22Rv1 (cell line): ENCODE data around the gene PRXL2B.

ENCODE experiments used
- H3K27ac ChIP-seq: fragments of 450-650 bp; 2 replicates; pipeline ENCODE4 v1.5.1; 2017
- ZFX ChIP-seq: fragments of 450-650 bp; IDR thresholded peaks from 2 replicates; pipeline ENCODE4 v1.6.1; 2017; ENCODE audit warnings: antibody characterized with exemption, borderline replicate concordance
- TF ChIP-seq, protein P1 (sequence below): fragments of 450-650 bp; IDR thresholded peaks from 2 replicates; pipeline ENCODE4 v1.5.1; 2017; ENCODE audit warnings: mild to moderate bottlenecking

PRXL2B gene

GRCh38 chr1:2632051-2632430 is 45.5 kb downstream of the PRXL2B start:
- H3K27ac ChIP-seq = no peak overlapping the region
- no peak for TF ChIP-seq ZFX
- TF ChIP-seq, protein P1, sequence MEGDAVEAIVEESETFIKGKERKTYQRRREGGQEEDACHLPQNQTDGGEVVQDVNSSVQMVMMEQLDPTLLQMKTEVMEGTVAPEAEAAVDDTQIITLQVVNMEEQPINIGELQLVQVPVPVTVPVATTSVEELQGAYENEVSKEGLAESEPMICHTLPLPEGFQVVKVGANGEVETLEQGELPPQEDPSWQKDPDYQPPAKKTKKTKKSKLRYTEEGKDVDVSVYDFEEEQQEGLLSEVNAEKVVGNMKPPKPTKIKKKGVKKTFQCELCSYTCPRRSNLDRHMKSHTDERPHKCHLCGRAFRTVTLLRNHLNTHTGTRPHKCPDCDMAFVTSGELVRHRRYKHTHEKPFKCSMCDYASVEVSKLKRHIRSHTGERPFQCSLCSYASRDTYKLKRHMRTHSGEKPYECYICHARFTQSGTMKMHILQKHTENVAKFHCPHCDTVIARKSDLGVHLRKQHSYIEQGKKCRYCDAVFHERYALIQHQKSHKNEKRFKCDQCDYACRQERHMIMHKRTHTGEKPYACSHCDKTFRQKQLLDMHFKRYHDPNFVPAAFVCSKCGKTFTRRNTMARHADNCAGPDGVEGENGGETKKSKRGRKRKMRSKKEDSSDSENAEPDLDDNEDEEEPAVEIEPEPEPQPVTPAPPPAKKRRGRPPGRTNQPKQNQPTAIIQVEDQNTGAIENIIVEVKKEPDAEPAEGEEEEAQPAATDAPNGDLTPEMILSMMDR = no peak

DNA sequence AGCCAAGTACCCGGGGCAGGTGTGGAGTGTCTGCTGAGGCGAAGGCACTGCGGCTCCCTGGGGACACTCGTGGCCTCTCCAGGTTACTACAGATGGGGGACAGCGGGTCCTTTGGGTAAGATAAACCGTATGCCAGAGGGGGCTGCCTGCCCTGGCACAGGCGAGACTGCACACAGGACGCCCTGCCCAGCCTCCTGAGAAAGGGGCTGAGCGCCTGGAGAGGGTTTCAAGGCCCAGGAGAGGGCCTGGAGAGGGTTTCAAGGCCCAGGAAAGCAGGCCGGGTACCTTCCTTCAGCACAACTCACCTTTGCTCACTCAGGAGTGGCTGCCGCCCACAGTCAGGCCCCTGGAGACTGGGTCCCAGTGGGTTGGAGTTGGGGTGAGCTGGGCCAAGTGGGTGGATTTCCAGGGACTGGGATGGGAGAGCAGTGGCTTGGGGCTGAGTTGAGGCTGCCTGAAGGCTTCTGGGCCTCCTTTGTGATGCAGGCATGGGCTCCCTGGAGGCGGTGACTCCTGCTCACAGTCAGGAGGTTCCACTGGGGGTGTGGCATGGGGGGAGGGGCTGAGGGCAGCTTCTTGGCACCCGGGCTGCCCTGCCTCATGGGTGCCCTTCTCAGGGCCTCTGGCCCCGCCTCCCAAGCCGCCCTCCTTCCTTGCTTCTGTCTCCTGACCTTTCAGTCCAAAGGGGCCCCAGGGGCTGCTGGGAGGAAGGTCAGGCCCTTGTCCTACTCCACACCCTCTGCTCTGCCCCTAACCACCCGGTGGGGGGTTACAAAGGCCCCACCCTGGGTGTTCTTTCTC is 46.2 kb downstream of the PRXL2B start, which contains the start of gene MMEL1:
TSS of gene MMEL1 (minus strand) at position 456 of the 801 bp plus-strand sequence. CDS start 3,532 bp downstream, outside the sequence.
- TF ChIP-seq, protein P1 = no peak
- no peak for TF ChIP-seq ZFX
- H3K27ac ChIP-seq = no peak within 1 kb of the TSS

- H3K27ac ChIP-seq = no peak overlapping the region
- TF ChIP-seq ZFX = no peak
- TF ChIP-seq, protein P1 = no peak
These were observed 46.9 kb downstream of the PRXL2B start for GRCh38 chr1:2633366-2633935.

- TF ChIP-seq ZFX = no peak
- TF ChIP-seq, protein P1 = no peak
- no peak overlapping the region for H3K27ac ChIP-seq
These were observed 47.4 kb downstream of the PRXL2B start for GRCh38 chr1:2633936-2634491.

GRCh38 chr1:2635361-2636010 is 48.9 kb downstream of the PRXL2B start:
- H3K27ac ChIP-seq = no peak overlapping the region
- TF ChIP-seq, protein P1 = no peak
- TF ChIP-seq ZFX = no peak

DNA sequence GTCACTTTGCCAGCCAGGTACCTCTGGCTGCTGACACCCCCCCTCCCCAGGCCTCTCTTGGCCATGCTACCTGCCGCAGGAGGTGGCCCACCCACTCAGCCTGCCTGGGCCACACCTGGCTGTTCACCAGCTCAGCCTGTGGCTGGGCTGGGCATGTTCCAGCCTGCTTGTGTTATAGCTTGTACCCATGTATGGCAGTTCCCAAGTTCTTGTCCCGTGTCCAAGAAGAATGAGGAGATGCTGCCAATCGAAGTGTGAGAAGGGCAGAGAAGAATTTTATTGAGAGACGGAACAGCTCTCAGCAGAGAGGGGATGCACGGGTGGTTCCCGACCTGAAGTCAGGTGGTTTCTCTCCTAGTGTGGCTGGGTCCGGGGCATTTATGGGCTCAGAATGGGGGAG is 50.2 kb downstream of the PRXL2B start:
- TF ChIP-seq ZFX = no peak
- TF ChIP-seq, protein P1 = no peak
- no peak overlapping the region for H3K27ac ChIP-seq
